ENCODE data around the gene MTMR12.

DNA sequence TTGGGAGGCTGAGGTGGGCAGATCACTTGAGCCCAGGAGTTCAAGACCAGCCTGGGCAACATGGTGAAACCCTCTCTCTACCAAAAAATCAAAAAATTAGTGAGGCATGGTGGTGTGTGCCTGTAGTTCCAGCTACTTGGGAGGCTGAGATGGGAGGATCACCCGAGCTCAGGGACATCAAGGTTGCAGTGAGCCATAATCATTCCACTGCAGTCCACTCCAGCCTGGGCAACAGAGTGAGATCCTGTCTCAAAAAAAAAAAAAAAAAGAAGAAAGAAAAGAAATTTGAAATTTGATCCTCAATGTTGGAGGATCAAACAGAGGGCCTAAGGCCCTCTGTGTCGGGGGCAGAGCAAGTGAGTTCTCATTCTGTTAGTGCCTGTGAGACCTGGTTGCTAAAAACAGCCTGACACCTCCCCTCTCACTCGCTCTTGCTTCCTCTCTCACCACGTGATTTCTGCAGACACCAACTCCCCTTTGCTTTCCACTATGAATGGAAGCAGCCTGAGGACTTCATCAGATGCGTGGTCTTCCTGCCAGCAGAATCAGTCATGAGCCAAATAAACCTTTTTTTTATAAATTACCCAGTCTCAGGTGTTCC is 130.2 kb downstream of the MTMR12 start:
- TF ChIP-seq, protein P1, sequence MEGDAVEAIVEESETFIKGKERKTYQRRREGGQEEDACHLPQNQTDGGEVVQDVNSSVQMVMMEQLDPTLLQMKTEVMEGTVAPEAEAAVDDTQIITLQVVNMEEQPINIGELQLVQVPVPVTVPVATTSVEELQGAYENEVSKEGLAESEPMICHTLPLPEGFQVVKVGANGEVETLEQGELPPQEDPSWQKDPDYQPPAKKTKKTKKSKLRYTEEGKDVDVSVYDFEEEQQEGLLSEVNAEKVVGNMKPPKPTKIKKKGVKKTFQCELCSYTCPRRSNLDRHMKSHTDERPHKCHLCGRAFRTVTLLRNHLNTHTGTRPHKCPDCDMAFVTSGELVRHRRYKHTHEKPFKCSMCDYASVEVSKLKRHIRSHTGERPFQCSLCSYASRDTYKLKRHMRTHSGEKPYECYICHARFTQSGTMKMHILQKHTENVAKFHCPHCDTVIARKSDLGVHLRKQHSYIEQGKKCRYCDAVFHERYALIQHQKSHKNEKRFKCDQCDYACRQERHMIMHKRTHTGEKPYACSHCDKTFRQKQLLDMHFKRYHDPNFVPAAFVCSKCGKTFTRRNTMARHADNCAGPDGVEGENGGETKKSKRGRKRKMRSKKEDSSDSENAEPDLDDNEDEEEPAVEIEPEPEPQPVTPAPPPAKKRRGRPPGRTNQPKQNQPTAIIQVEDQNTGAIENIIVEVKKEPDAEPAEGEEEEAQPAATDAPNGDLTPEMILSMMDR (optimal IDR thresholded peaks at IDR 0.05 in 1 of 3, IDR thresholded peaks at IDR 0.05 in 1 of 3, conservative IDR thresholded peaks at IDR 0.05 in 1 of 3; ENCODE audit: extremely low read depth in 1 of 3, insufficient read depth in 2 of 3, low read length in 3 of 3) = no peak
- TF ChIP-seq EZH2 (IDR thresholded peaks at IDR 0.05; ENCODE audit: low read length) = no peak
